K562 (cell line): Measurements from ENCODE around the gene TMF1. TPM values are rescaled to one million over a fixed set of nuclear protein-coding genes. Genes with fewer than 3 reads are reported as not detected.

ENCODE experiments used
- AFF1 ChIP-seq, 2 experiments: fragments of 450-650 bp; IDR thresholded peaks; 2 replicates each; pipeline ENCODE4 v1.6.1; 2018; ENCODE audit warnings: mild to moderate bottlenecking in 2 of 2, low read depth in 1 of 2; ENCODE audit not compliant: partially characterized antibody in 2 of 2
- CREB5 ChIP-seq: fragments of 250-450 bp; sonication (Bioruptor Pico); IDR thresholded peaks from 2 replicates; pipeline ENCODE4 v1.5.0; 2020; ENCODE audit warnings: mild to moderate bottlenecking
- EWSR1 ChIP-seq: fragments of 450-650 bp; IDR thresholded peaks from 2 replicates; pipeline ENCODE4 v1.6.1; 2018; ENCODE audit warnings: borderline replicate concordance, mild to moderate bottlenecking, low read depth, moderate library complexity; ENCODE audit not compliant: partially characterized antibody
- HCFC1 ChIP-seq: IDR thresholded peaks from 2 replicates; pipeline ENCODE4 v1.6.1; 2012; ENCODE audit warnings: low read depth, low read length, improper control_type of control experiment
- KHSRP ChIP-seq: fragments of 450-650 bp; IDR thresholded peaks from 2 replicates; pipeline ENCODE4 v1.6.1; 2017
- KLF1 ChIP-seq: fragments of 450-650 bp; IDR thresholded peaks from 2 replicates; pipeline ENCODE4 v1.6.1; 2016; ENCODE audit warnings: missing genetic modification characterization, missing compliant biosample characterization
- L3MBTL2 ChIP-seq: fragments of 450-650 bp; IDR thresholded peaks from 2 replicates; pipeline ENCODE4 v1.6.1; 2016; ENCODE audit warnings: mild to moderate bottlenecking, moderate library complexity
- MYBL2 ChIP-seq, 2 experiments: fragments of 450-650 bp in 1 of 2; sonication (generic) in 1 of 2; formaldehyde crosslinking in 1 of 2; IDR thresholded peaks; 2 replicates each; pipeline versions ENCODE4 v1.6.1 to v1.8.1; 2017 to 2022; ENCODE audit warnings: borderline replicate concordance in 1 of 2, inconsistent platforms in 1 of 2, low read depth in 1 of 2, mild to moderate bottlenecking in 1 of 2, missing genetic modification reagents in 1 of 2, moderate library complexity in 1 of 2
- NFIX ChIP-seq: fragments of 250-450 bp; sonication (Bioruptor Pico); IDR thresholded peaks from 2 replicates; pipeline ENCODE4 v1.4.0; 2020; ENCODE audit warnings: low read depth, mild to moderate bottlenecking, moderate library complexity
- NR2C1 ChIP-seq, 2 experiments: fragments of 450-650 bp; IDR thresholded peaks; 2 replicates each; pipeline ENCODE4 v1.6.1; 2017; ENCODE audit warnings: mild to moderate bottlenecking in 2 of 2, antibody characterized with exemption in 1 of 2, inconsistent platforms in 1 of 2, missing compliant biosample characterization in 1 of 2, missing genetic modification characterization in 1 of 2
- PML ChIP-seq: IDR thresholded peaks from 2 replicates; pipeline ENCODE4 v1.6.1; 2012; ENCODE audit warnings: low read length, inconsistent platforms
- POLR2H ChIP-seq: IDR thresholded peaks from 2 replicates; pipeline ENCODE4 v1.6.1; 2016; ENCODE audit warnings: missing genetic modification characterization, low read depth, mild to moderate bottlenecking, control low read depth, missing compliant biosample characterization, moderate library complexity
- RBM34 ChIP-seq: fragments of 200-400 bp; formaldehyde crosslinking; IDR thresholded peaks from 2 replicates; pipeline ENCODE4 v1.6.1; 2018; ENCODE audit warnings: low read length, borderline replicate concordance; ENCODE audit not compliant: insufficient read depth
- RFX7 ChIP-seq: fragments of 250-450 bp; sonication (Bioruptor Pico); IDR thresholded peaks from 2 replicates; pipeline ENCODE4 v1.5.1; 2021; ENCODE audit warnings: mild to moderate bottlenecking
- STAG1 ChIP-seq: sonication (generic); formaldehyde crosslinking; IDR thresholded peaks from 2 replicates; pipeline ENCODE4 v1.5.0; 2020; ENCODE audit warnings: missing genetic modification reagents, borderline replicate concordance
- ZNF133 ChIP-seq: fragments of 250-450 bp; sonication (Bioruptor Pico); IDR thresholded peaks from 2 replicates; pipeline ENCODE4 v1.4.0; 2020; ENCODE audit warnings: mild to moderate bottlenecking
- polyA plus RNA-seq, 8 experiments: library from polyadenylated mRNA; depleted of rRNA in 4 of 8; stranded (reverse) in 5 of 8; unstranded in 3 of 8; fragments of >200 nt; fragmentation: Nextera tagmentation in 2 of 8; fragmentation: Illumina TruSeq in 1 of 8; extraction: Ambion mirVana in 2 of 8; extraction: Trizol in 1 of 8; gene quantifications; 2 replicates each; pipeline versions ENCODE4 v1.2.1 to v1.2.3, GENCODE V29; 2011 to 2014; ENCODE audit warnings: inconsistent platforms in 1 of 8, missing spikeins in 1 of 8
- total RNA-seq, 7 experiments: library from RNA; depleted of rRNA in 6 of 7; stranded (reverse); fragments of >200 nt in 6 of 7; fragmentation: Illumina TruSeq in 2 of 7; extraction: Trizol in 2 of 7; gene quantifications; 2 replicates each; pipeline versions ENCODE4 v1.2.1 to v1.2.3, GENCODE V29; 2011 to 2021; ENCODE audit warnings: low replicate concordance in 1 of 7
- TF ChIP-seq, protein P1 (sequence below): sonication (generic); formaldehyde crosslinking; IDR thresholded peaks from 2 replicates; pipeline ENCODE4 v1.8.1; 2023; ENCODE audit warnings: mild to moderate bottlenecking, missing genetic modification reagents

The TMF1 gene
- total and polyA plus RNA-seq, 9 of the 15 experiments (the other 6 are each of a cell fraction or from before 2014, with no cell fraction given), result 3.1 to 13.9 (median 10.3) TPM

- TF ChIP-seq AFF1 (IDR thresholded peaks at IDR 0.05; ENCODE audit: low read depth in 1 of 2, partially characterized antibody in 2 of 2) (peak in 1 of 2 experiments; percentile 9), POLR2H (peak; percentile 70; the same call in 1 of the 2 replicates), NR2C1 (IDR thresholded peaks at IDR 0.05) (no peak), NR2C1 (tag; IDR thresholded peaks at IDR 0.05) (no peak), RFX7 (CRISPR knock-in tag) (no peak), KLF1 (tag) (no peak), KHSRP (no peak), RBM34 (no peak), STAG1 (CRISPR knock-in tag) (no peak), MYBL2 (IDR thresholded peaks at IDR 0.05; ENCODE audit: low read depth) (no peak), MYBL2 (CRISPR knock-in tag; IDR thresholded peaks at IDR 0.05; ENCODE audit: borderline replicate concordance) (no peak), NFIX (CRISPR knock-in tag) (no peak), EWSR1 (no peak), L3MBTL2 (peak; percentile 35; the same call in 1 of the 2 replicates), PML (peak; percentile 36; the same call in 1 of the 2 replicates), ZNF133 (no peak), CREB5 (CRISPR knock-in tag) (no peak), HCFC1 (peak; percentile 42; the same call in 1 of the 2 replicates)
- TF ChIP-seq, protein P1, sequence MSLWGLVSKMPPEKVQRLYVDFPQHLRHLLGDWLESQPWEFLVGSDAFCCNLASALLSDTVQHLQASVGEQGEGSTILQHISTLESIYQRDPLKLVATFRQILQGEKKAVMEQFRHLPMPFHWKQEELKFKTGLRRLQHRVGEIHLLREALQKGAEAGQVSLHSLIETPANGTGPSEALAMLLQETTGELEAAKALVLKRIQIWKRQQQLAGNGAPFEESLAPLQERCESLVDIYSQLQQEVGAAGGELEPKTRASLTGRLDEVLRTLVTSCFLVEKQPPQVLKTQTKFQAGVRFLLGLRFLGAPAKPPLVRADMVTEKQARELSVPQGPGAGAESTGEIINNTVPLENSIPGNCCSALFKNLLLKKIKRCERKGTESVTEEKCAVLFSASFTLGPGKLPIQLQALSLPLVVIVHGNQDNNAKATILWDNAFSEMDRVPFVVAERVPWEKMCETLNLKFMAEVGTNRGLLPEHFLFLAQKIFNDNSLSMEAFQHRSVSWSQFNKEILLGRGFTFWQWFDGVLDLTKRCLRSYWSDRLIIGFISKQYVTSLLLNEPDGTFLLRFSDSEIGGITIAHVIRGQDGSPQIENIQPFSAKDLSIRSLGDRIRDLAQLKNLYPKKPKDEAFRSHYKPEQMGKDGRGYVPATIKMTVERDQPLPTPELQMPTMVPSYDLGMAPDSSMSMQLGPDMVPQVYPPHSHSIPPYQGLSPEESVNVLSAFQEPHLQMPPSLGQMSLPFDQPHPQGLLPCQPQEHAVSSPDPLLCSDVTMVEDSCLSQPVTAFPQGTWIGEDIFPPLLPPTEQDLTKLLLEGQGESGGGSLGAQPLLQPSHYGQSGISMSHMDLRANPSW (CRISPR knock-in tag), result no peak
Measured at GRCh38 chr3:69084326-69085167, 32.4 kb upstream of the TMF1 start, which contains the start of gene ARL6IP5 (continued).
